HG03045 (cell line): ENCODE measurements around the gene MED13.

Source experiments
- ATAC-seq: cut with Tn5 transposase; IDR thresholded peaks from one replicate; pipeline ENCODE4 v1.9.1; 2021; ENCODE audit warnings: mild to moderate bottlenecking, moderate library complexity; ENCODE audit not compliant: unreplicated experiment

Gene MED13

GRCh38 chr17:62062302-62062701 lies 2.8 kb downstream of the MED13 start:
- ATAC-seq, result no peak

GRCh38 chr17:62059414-62059813 lies 5.7 kb downstream of the MED13 start:
- ATAC-seq, result no peak

GRCh38 chr17:62058611-62059010 lies 6.5 kb downstream of the MED13 start:
- ATAC-seq, result no peak

GRCh38 chr17:62057696-62058095 lies 7.4 kb downstream of the MED13 start:
- no peak for ATAC-seq

GRCh38 chr17:62052765-62053338 lies 12.2 kb downstream of the MED13 start:
- ATAC-seq, result no peak

GRCh38 chr17:62051053-62051452 lies 14.0 kb downstream of the MED13 start:
- no peak for ATAC-seq

- ATAC-seq, result no peak
Measured at GRCh38 chr17:62049299-62049698, 15.8 kb downstream of the MED13 start.

- no peak for ATAC-seq
Measured at GRCh38 chr17:62048262-62048661, 16.8 kb downstream of the MED13 start.

GRCh38 chr17:62045517-62045916 lies 19.6 kb downstream of the MED13 start:
- ATAC-seq, result no peak

- ATAC-seq, result no peak
Measured at GRCh38 chr17:62045109-62045508, 20.0 kb downstream of the MED13 start.

GRCh38 chr17:62043602-62044001 lies 21.5 kb downstream of the MED13 start:
- ATAC-seq, result no peak

GRCh38 chr17:62043140-62043539 lies 21.9 kb downstream of the MED13 start:
- ATAC-seq, result no peak

GRCh38 chr17:62038248-62038647 lies 26.8 kb downstream of the MED13 start:
- no peak for ATAC-seq

GRCh38 chr17:62033317-62033716 lies 31.8 kb downstream of the MED13 start:
- ATAC-seq, result no peak

- no peak for ATAC-seq
Measured at GRCh38 chr17:62032480-62032879, 32.6 kb downstream of the MED13 start.

GRCh38 chr17:62030264-62030663 lies 34.8 kb downstream of the MED13 start:
- no peak for ATAC-seq

GRCh38 chr17:62024866-62025265 lies 40.2 kb downstream of the MED13 start:
- ATAC-seq, result no peak

GRCh38 chr17:62017912-62018311 lies 47.2 kb downstream of the MED13 start:
- ATAC-seq, result no peak

- no peak for ATAC-seq
Measured at GRCh38 chr17:62017496-62017895, 47.6 kb downstream of the MED13 start.

- no peak for ATAC-seq
Measured at GRCh38 chr17:62014526-62014925, 50.6 kb downstream of the MED13 start.

- no peak for ATAC-seq
Measured at GRCh38 chr17:62009220-62009619, 55.9 kb downstream of the MED13 start.

GRCh38 chr17:62008294-62008693 lies 56.8 kb downstream of the MED13 start:
- no peak for ATAC-seq

- no peak for ATAC-seq
Measured at GRCh38 chr17:62004388-62004787, 60.7 kb downstream of the MED13 start.
